Right lobe of liver (tissue), 6 donors: ENCODE measurements around the gene PAX2. TPM values are rescaled to one million over a fixed set of nuclear protein-coding genes. Genes with fewer than 3 reads are reported as not detected.

ENCODE experiments used
- ATAC-seq, 4 donors: fragments of 200-7000 bp; cut with Tn5 transposase; one replicate each; pipeline ENCODE4 v1.9.1; 2020; ENCODE audit warnings: mild to moderate bottlenecking in 4 of 4, moderate library complexity in 4 of 4
- DNase-seq, 3 donors: peaks; one replicate each; pipeline ENCODE4 v3.0.0-alpha.2; 2020
- H3K27ac ChIP-seq, 3 donors: fragments of 200-600 bp; one replicate each; pipeline ENCODE4 v1.8.0; 2022
- H3K27me3 ChIP-seq, 2 donors: fragments of 200-600 bp; one replicate each; pipeline ENCODE4 v1.8.0; 2022
- H3K36me3 ChIP-seq, 4 donors: fragments of 200-600 bp; sonication (generic) in 1 of 4; one replicate each; pipeline versions ENCODE4 v1.5.1 to v1.8.0; 2017 to 2022; ENCODE audit warnings: control low read depth in 1 of 4
- H3K4me1 ChIP-seq, 4 donors: fragments of 200-600 bp; sonication (generic) in 1 of 4; one replicate each; pipeline versions ENCODE4 v1.5.1 to v1.8.0; 2017 to 2022; ENCODE audit warnings: control low read depth in 1 of 4
- H3K4me3 ChIP-seq, 3 donors: fragments of 200-600 bp; one replicate each; pipeline ENCODE4 v1.8.0; 2022
- H3K9me3 ChIP-seq, 4 donors: fragments of 200-600 bp; sonication (generic) in 1 of 4; one replicate each; pipeline versions ENCODE4 v1.5.1 to v1.8.0; 2017 to 2022; ENCODE audit warnings: control low read depth in 1 of 4
- POLR2A ChIP-seq: fragments of 450-650 bp; IDR thresholded peaks from one replicate; pipeline ENCODE4 v1.6.1; 2017; ENCODE audit warnings: antibody characterized with exemption, mild to moderate bottlenecking
- WGBS: methylation state at CpG from one replicate; pipeline ENCODE4 v1.1.6; 2018; ENCODE audit warnings: low coverage, low lambda C conversion rate; ENCODE audit not compliant: insufficient coverage; ENCODE audit errors: missing lambda C conversion rate; 5-methylcytosine and 5-hydroxymethylcytosine counted together
- intact Hi-C, 2 donors: fragments of 100-400 bp; cut with DNase I; formaldehyde crosslinking; loops; one replicate each; pipeline versions ENCODE4 v1.11.2 to v1.14.1; 2022
- total RNA-seq, 6 experiments: library from RNA; depleted of rRNA in 2 of 6; stranded (reverse); fragments of >200 nt in 2 of 6; fragmentation: NEBNext Ultra II Directional in 3 of 6; extraction: Animal tissue kit (Norgen Biotek cat#: 25700) in 3 of 6; gene quantifications; one replicate each; pipeline versions ENCODE4 v1.1.0 to v1.2.4, GENCODE V29; 2016 to 2023
- TF ChIP-seq, protein P1 (sequence below), 4 donors: fragments of 200-600 bp in 3 of 4; fragments of 450-650 bp in 1 of 4; IDR thresholded peaks; one replicate each; pipeline versions ENCODE4 v1.5.1 to v1.8.0; 2016 to 2022; ENCODE audit warnings: antibody characterized with exemption in 4 of 4, mild to moderate bottlenecking in 2 of 4
- donor health status: DM: no; HTN: yes; CAD: no.
- donor health status: DM: no; HTN: no; CAD: no.
- donor health status: DM: no; HTN: no; CAD: no.
- donor health status: DM: no; HTN: yes; CAD: no.
- donor health status: DM: no; HTN: yes; CAD: no.

PAX2 gene
- total RNA-seq, 6 experiments from 2014 or later = 0.24 TPM; not detected in 5

DNA sequence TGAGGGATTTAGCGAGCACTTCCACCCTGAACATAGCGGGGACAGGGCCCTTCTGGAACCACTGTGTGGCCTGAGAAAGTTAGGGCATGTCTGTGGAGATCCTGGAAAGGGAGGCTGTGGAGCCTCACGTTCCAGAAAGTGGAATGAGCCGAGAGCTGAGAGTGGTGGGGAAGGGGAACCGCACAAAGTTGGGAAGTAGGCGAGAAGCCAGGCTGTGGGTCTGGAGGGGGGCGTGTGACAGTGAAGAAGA is 10.4 kb upstream of the PAX2 start:
- Histone ChIP-seq H3K9me3 (no peaks in the 10 kb centered on the region), H3K4me3 (no peak overlapping the region), H3K4me1 (peaks cover 0 to 23% (median 8%) of the 10 kb centered on the region in 4 donors), H3K36me3 (no peaks in the 10 kb centered on the region), H3K27ac (no peak overlapping the region), H3K27me3 (peaks cover 0 to 46% of the 10 kb centered on the region in 2 donors)
- TF ChIP-seq POLR2A = no peak
- TF ChIP-seq, protein P1, sequence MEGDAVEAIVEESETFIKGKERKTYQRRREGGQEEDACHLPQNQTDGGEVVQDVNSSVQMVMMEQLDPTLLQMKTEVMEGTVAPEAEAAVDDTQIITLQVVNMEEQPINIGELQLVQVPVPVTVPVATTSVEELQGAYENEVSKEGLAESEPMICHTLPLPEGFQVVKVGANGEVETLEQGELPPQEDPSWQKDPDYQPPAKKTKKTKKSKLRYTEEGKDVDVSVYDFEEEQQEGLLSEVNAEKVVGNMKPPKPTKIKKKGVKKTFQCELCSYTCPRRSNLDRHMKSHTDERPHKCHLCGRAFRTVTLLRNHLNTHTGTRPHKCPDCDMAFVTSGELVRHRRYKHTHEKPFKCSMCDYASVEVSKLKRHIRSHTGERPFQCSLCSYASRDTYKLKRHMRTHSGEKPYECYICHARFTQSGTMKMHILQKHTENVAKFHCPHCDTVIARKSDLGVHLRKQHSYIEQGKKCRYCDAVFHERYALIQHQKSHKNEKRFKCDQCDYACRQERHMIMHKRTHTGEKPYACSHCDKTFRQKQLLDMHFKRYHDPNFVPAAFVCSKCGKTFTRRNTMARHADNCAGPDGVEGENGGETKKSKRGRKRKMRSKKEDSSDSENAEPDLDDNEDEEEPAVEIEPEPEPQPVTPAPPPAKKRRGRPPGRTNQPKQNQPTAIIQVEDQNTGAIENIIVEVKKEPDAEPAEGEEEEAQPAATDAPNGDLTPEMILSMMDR (IDR thresholded peaks at IDR 0.05) = no peak
- WGBS = 26% methylated on average over 6 of the region's 7 CpGs
- intact Hi-C loops = no loop called here
- ATAC-seq = no peak
- no peak for DNase-seq

DNA sequence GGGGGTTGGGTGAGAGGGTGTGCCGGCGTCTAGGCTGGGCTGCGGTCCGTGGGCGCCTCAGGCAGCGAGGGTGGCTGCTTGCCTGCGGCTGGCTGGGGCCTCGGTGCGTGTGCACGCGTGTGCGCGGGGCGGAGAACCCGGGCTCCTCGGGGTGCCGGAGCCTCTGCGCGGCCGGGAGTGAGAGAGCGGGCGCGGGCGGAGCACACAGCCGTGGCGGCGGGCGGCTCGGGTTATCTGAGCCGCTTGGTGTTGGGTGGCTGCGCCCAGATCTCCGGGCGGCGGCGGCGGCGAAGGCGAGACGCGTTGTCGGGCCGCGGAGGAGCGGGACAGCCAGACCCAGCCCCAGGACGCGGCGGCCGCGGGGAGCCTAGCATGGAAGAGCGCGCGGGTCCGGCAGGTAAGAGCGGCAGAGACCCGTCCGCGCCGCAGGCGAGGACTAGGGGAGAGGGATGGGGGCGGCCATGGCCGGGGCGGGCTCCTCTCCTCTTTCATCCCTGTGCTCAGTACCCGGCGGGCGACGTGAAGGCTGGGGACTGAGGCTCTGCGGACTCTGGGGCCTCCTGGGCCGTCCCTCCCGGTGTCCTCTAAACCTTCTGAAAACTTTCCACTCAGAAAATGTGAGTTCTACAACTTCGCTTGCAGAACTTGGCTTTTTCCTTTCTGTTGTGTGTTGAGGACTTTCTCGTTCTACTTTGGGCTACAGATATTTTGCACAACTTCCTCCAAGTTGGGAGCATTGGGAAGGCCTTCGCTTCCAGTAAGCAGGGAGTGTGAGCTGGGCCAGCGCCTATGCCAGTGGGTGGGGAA is 9.8 kb upstream of the PAX2 start:
- WGBS = 16% methylated on average over 14 of the region's 73 CpGs
- ATAC-seq = no peak

DNA sequence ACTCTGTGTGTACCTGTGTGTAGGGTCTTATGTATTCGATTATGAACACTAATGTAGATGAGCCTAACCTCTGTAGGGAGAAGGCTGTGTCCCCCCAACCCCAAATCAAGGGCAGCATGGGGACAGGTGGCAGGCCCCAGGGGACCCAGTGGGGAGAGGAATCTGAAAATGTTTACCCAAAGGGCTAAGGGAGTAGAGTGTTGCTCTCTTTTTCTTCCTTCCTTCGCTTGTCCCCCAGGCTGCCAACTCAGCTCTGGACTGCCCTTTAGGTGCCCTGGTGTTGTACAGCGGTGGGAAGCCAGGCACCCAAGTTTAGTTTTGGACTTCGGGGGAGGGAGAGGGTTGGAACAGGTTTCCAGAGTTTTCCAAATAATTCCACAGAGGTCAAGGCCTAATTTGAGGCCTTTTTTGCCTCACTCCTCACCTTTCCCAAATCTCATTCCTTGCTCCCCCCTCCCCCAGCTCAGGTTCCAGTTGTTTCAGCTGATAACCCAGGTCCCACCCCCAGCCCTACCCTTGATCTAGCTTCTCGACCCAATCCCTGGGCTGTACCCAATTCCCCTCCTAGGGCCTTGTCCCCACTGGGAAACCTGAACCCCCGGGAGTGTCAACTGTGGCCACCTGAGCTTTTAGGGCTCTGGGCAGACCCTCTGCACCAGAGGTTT is 9.1 kb upstream of the PAX2 start:
- H3K4me3 ChIP-seq = no peak overlapping the region
- no peak for ATAC-seq
- TF ChIP-seq, protein P1 (IDR thresholded peaks at IDR 0.05) = no peak
- TF ChIP-seq POLR2A = no peak
- no peaks in the 10 kb centered on the region for H3K9me3 ChIP-seq
- H3K36me3 ChIP-seq = no peaks in the 10 kb centered on the region
- peaks cover 0 to 11% (median 4%) of the 10 kb centered on the region in 4 donors for H3K4me1 ChIP-seq
- intact Hi-C loops = no loop called here
- DNase-seq = no peak
- H3K27ac ChIP-seq = no peak overlapping the region
- H3K27me3 ChIP-seq = peaks cover 0 to 49% of the 10 kb centered on the region in 2 donors
- WGBS = 59% methylated on average over 6 of the region's 6 CpGs

More for the DNA sequence above, 9.8 kb upstream of the PAX2 start:
- H3K9me3 ChIP-seq = no peaks in the 10 kb centered on the region
- no peak overlapping the region for H3K4me3 ChIP-seq
- intact Hi-C loops = no loop called here
- peaks cover 0 to 18% (median 4%) of the 10 kb centered on the region in 4 donors for H3K4me1 ChIP-seq
- peaks cover 0 to 49% of the 10 kb centered on the region in 2 donors for H3K27me3 ChIP-seq
- TF ChIP-seq, protein P1 (IDR thresholded peaks at IDR 0.05) = no peak
- TF ChIP-seq POLR2A = no peak
- H3K36me3 ChIP-seq = no peaks in the 10 kb centered on the region
- no peak for DNase-seq
- no peak overlapping the region for H3K27ac ChIP-seq

DNA sequence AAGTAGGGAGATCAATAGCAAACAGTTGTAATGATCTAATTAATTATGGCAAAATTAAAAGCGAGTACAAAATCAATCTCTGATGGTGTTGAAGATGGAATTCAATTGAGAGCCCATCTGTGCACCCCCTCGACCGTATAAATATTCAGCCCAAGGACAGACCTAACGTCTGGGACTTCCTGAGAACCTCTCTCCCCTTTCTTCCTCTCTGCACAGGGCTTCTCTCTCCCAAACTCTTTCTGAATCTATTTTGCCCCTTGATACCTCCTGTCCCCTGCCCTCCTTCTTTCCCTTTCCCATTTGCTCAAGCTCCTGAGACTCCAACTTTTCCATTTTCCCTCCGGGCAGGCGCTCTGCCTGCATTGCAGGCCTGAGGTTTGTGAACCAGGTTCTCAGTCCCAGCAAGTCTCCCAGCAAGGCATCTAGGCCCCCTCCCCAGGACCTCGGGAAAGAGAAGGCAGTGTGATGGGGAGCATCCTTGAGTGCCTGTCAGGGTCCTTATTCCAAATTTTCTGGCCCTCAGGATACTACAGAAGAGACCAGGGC is 8.5 kb upstream of the PAX2 start:
- TF ChIP-seq, protein P1 (IDR thresholded peaks at IDR 0.05) = no peak
- TF ChIP-seq POLR2A = no peak
- ATAC-seq = no peak
- Histone ChIP-seq H3K27ac (no peak overlapping the region), H3K36me3 (no peaks in the 10 kb centered on the region), H3K27me3 (peaks cover 0 to 55% of the 10 kb centered on the region in 2 donors), H3K4me3 (no peak overlapping the region), H3K9me3 (no peaks in the 10 kb centered on the region), H3K4me1 (peaks cover 0 to 11% (median 4%) of the 10 kb centered on the region in 4 donors)
- no peak for DNase-seq
- intact Hi-C loops = no loop called here
- WGBS = 32% methylated on average over 6 of the region's 7 CpGs
